HCEC 1CT (cell line): ENCODE data around the gene SLC9A9.

Experiments
- DNase-seq: peaks from one replicate; pipeline ENCODE4 v3.0.0-alpha.2; 2017

The SLC9A9 gene

DNA sequence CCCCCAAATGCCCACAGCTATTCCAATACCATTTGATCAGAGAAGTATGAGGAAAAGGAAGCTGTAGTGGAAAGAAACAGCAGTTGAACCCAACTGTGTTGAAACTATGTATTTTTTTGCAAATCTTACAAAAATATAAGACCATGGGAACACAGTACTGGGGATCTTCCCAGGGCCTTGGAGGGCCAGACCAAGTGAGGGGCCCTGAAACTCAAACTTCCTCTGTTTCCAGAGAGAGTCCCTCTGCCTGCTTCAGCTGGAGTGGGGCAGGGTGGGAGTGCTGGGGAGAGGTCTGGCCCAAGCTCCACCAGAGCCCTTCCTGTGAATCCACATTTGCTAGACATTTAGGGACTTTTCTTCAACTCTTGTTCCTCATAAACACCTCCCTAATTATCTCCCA lies 464.8 kb downstream of the SLC9A9 start:
- no peak for DNase-seq

GRCh38 chr3:143382816-143383215 lies 465.5 kb downstream of the SLC9A9 start:
- no peak for DNase-seq

DNA sequence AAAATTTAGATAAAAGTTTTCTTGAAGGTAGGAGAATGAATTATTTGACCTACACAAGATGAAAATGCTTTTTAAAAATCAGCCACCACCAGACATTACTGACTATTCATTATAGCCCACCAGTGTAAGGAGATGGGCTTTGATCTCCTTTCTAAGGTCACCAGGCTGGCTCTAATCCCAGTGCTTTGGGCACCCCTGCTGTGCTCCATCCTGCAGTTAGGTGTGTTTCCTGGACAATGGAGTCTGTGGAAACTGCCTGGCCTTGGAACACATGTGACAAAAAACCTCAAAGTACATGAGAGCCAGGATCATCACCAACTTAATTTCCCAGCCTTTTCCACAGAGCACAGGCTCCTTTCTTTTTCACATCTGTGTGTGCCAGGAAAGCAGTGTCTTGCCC lies 467.8 kb downstream of the SLC9A9 start:
- no peak for DNase-seq

DNA sequence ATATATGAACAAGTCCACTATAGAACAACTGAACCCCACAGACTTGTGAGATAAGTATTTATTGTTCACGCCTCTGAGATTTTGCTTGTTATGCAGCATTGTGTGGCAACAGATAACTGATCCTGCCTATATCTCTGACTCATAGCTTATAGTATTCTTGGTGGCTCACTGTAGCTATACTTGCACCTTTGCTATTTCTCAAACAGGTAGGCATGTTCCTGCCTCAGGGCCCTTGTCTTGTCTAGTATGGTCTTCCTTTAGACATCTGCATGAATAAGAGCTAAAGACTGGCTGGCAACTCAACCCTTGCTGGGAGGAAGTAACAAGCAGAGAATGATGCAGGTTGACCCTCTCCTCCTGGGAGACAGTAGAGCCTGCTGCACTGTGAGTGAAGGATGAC lies 472.6 kb downstream of the SLC9A9 start:
- DNase-seq, result no peak

DNA sequence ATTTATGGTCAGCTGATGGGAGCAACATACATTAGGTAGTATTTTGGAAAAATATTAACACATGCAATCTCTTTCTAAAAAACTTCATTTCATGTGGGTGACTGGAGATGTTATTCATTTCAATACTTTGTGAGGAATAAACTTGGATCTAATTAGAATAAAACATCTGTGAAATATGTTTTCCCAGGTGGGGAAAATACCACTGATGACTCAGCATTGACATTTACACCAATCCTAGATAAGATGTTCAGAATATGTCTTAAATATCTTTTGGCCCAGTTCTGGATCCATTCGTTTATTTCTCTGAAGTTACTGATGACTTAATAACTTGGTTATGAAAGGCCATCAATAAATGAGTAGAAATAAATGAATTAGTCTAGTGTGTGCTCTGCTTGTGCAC lies 481.1 kb downstream of the SLC9A9 start:
- no peak for DNase-seq

GRCh38 chr3:143366672-143367071 lies 481.6 kb downstream of the SLC9A9 start:
- DNase-seq, result no peak

DNA sequence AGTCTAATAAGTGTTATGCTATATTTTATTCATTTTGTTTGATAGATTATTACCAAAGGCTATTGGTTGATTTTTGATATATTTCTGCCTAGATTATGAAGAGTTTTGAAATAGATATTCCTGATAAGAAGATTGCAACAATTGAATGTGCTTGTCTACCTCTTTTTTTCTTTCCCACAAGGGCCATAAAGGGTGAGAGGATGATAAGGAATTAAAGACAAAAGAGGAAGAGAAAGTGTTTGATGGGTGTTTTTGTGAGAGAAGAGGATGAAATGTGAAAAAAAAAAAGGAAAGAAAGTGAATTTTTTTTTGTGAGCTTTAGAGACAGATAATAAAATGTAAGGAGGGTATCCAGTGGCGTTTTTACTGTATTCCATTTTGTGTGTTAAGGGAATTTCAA lies 484.3 kb downstream of the SLC9A9 start:
- DNase-seq, result no peak

DNA sequence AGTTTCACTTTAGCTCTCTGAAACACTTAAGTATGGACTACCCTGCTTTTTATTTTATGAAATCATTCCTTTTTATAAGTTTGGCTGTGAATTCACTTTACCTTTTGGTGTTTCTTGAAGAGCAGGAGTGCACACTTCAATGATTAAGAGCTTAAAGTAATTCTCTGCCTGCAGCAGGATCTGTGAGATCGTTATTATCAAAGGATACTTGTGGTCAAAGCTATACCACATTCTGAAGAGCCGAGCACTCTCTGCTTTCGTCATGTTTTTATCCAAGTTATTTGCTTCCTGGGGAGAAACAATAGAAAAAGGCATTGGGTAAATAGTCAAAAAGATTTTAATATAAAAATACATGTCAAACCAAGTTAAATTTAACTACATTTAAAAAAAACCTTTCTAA lies 485.0 kb downstream of the SLC9A9 start:
- no peak for DNase-seq

GRCh38 chr3:143362115-143362991 lies 485.9 kb downstream of the SLC9A9 start:
- DNase-seq, result no peak

- no peak for DNase-seq
Observed at GRCh38 chr3:143361589-143361988, 486.7 kb downstream of the SLC9A9 start.

DNA sequence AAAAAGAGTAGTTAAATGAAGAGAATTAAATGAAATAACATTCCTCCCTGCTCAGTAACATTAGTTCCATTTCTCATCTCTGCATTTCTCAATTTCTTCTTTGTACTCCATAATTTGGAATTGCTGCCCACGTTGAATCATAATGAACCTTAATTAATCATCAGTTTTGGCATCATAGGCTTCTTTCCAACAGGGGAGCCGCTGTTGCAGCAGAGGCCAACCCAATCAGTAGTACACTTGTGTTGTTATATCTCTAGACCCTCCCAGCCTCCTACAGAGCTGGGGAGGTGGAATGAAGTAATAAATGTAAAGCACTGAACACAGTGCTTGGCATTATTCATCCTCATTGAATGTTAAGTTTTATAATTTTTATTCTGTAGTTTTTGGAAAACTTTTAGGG lies 488.0 kb downstream of the SLC9A9 start:
- DNase-seq, result no peak

DNA sequence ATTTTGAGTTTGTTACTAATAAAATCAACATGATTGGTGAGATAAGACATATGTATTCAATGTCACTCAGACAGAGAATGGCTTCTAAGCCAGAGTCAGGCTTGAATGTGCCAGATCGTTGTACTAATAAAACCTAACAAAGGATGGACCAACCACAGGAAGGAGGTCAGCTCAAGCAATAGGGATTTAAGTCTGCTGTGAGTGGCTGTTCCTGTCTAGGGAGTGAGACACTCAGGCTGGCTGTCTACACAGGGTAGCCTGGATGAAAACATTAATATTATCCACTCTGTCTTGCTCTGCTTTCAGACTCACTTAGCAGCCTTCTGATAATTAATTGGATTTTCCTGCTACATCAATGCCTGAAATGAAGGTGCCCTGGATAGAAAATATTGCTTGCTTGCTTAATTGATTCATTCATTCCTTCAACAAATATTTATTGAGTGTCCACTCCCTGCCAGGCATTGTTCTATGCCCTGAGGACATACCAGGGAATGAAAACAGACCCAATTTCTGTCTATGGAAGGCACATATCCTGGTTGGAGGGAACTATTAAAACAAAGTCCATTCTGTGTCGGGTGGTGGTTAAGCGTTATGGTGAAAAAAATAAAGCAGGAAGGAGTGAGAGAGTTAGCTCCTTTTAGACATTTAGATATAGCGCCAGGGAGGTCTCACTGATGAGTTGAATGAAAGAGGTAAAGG lies 489.3 kb downstream of the SLC9A9 start:
- no peak for DNase-seq

- DNase-seq, result no peak
Observed at GRCh38 chr3:143358155-143358792, 490.0 kb downstream of the SLC9A9 start.

DNA sequence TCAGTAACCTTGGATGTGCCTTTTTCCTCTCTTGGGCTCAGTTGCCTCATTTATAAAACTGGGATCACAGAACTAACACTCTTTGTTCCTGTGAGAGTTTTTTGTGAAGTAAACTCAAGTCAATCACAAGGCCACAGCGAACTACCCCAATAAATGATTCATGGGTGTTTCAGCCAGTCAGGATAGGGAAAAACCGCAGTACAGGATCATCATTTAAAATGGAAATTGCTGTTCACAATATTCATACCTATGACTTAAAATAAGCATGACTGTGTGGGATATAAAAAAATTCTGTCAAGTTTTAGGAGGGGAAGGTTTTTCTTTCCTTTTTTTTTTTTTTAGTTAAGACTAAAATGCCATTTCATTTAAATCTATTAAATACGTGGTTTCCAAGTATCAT lies 490.6 kb downstream of the SLC9A9 start:
- no peak for DNase-seq

- no peak for DNase-seq
Observed at GRCh38 chr3:143356839-143357238, 491.4 kb downstream of the SLC9A9 start.

GRCh38 chr3:143354342-143354741 lies 493.9 kb downstream of the SLC9A9 start:
- DNase-seq, result no peak

GRCh38 chr3:143352850-143353550 lies 495.3 kb downstream of the SLC9A9 start:
- no peak for DNase-seq

DNA sequence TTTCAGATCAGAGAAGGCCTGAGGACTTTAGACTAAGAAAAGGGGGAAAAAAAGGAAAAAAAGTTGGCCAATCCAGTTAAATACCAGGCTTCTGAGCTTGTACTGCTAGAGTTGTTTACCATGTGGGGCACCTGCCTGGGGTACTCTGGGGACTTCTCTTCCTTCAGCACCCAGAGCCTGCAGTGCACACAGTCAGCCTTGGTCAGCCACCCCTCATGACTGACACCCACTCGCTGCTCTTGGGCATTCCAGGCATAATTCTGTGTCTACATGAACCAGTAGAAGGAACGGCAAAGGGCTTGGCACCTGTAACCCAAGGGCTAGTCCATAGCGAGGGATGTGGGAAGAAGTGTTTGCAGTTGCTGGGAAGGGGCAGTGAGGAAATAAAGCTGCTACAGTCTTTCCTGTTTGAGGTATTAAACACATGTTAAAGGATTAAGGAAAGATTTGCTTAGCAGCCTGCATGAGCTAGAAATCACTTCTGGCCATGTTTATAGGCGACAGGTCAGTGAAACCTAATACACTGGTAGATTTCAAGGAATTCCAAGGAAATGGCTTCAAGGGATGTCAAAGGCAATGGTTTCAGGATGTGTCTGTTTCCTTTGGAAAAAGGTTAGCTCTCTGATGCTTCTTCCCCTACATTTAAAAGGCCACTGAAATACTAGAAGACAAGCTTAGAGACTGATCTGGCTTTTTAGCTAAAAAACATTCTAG lies 496.2 kb downstream of the SLC9A9 start:
- DNase-seq, result peak; percentile 26

GRCh38 chr3:143351354-143351753 lies 496.9 kb downstream of the SLC9A9 start:
- DNase-seq, result no peak

DNA sequence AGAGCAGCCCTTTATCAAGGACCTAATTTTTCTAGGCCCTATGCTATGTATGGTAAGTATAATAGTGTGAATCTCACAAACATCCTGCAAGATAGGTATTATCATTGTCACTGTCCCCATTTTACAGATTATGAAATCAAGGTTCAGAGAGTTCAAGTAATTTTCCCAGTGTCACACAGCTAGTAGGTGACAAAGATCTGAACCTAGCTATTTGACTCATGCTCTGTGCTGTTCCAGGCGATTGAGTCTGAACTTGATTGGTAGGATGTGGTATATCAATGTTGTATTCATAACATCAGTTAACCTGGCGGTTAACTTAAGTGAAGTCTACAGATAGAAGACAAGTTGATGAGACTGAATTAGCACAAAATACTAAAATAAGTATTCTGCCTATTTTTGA lies 498.8 kb downstream of the SLC9A9 start:
- DNase-seq, result no peak

DNA sequence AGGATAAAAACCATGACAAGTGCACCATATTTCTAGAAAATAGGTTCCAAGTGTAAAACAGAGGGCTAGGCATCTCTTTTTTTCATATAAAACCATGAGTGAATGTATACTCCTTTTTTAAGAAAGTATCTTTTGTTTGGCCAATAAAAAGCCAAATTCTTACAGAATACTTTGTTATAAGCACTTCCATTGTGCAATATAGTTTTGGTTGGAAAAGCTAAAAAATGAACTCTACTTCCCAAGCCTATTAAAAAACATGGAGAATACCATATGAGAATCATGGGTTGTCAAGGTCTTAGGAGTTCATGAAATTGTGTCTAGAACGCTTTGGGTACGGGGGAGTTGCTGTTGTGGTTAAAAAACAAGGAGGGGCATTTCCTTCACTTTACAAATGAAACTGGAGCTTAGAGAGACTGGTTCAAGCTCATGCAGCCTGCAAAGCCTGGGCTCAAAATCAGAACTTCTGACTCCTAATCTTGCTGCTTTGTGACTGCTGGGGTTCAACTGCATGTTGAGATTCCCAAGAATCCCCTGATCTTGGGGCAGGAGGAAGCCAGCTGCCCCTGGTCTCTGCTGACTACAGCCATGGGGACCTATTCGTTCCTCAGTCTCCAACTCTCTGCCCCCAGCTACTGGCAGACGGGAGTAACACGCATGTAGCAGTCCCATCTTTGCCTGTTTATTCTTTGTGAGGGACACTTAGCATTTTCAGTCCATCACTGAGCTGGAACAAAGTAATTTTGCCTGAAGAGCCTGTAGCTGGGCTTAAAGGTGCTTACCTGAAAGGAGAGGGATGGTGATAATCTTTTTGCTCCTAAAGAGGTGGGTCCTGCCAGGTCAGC lies 499.6 kb downstream of the SLC9A9 start:
- DNase-seq, result no peak
